ENCODE results near the gene DCDC2B. TPM values are rescaled to one million over a fixed set of nuclear protein-coding genes. Genes with fewer than 3 reads are reported as not detected.
A peak's percentile ranks its signal among the peaks of the same experiment; 100 is the strongest.

DCDC2B gene
- total RNA-seq, 2 experiments from 2014 or later, result 0.06 to 0.29 TPM

DNA sequence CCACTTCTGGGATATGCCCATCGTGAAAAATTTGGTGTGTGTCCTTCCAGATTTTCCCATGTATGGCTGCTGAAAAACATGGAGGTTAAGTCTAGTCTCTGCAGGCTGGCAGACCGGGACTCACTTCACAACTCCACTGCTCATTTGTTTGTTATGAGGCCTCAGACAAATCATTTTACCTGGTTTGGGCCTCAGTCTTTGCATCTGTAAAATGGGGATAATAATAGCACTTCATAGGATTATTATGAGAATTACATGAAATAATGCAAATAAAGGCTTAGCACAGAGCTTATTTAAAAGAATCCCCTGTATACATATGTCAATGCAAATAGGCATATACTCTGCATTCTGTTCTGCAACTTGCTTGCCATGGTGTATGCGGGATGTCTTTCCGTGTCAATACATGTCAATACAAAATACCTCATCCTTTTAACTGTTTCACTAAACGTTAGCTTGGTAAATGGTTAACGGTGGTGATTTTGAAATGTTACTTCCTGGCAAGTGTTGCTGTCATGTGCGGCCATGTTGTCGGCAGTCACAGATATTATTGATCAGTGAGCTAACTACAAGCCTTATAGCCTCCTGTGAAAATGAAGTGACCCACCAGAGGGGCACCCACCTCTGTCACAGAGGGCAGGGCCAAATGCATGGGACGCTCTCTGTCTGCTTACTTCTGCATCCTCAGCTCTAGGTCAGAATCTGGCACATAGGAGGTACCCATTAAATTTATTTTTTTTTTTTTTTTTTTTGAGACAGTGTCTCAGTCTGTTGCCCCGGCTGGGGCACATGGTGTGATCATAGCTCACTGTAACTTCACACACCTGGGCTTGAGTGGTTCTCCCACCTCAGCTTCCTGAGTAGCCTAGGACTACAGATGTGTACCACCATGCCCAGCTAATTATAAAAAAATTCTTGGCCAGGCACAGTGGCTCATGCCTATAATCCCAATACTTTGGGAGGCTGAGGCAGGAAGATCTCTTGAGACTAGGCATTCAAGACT lies 46.5 kb downstream of the DCDC2B start:
- Histone ChIP-seq H3K9me3 (ENCODE audit: low read length) (no peaks in the 10 kb centered on the region), H3K4me3 (ENCODE audit: low read depth, low read length, poor library complexity, severe bottlenecking) (peak overlapping the region; percentile 69), H3K4me1 (ENCODE audit: insufficient read depth, low read length, poor library complexity, severe bottlenecking) (peaks cover 87% of the 10 kb centered on the region), H3K79me2 (ENCODE audit: insufficient read depth, low read depth, low read length) (peaks cover 84% of the 10 kb centered on the region), H4K20me1 (ENCODE audit: insufficient read depth, low read length) (no peaks in the 10 kb centered on the region), H3K9me2 (ENCODE audit: insufficient read depth, low read length) (no peaks in the 10 kb centered on the region), H3K36me3 (ENCODE audit: insufficient read depth, low read length) (peaks cover 9% of the 10 kb centered on the region; the same call in 1 of the 2 replicates), H3K4me2 (ENCODE audit: low read length) (peak overlapping the region; percentile 83), H3K27ac (ENCODE audit: low read depth, low read length, poor library complexity, severe bottlenecking) (peak overlapping the region; percentile 99), H2AFZ (ENCODE audit: low read length) (peak overlapping the region; percentile 27; the same call in 1 of the 2 replicates)
- intact Hi-C loops (cut with micrococcal nuclease; ENCODE audit: unreplicated experiment), result no loop called here
- DNase-seq (ENCODE audit: low spot score), result peak; percentile 78
- ChIA-PET POLR2A (interaction anchor here (0.6 to 9.6 kb wide), 13 partner anchors 9 to 952 kb away, joined by 3 to 70 read pairs (median 5); partner anchors contain the start of genes HDAC1 and MARCKSL1), CTCF (ENCODE audit: unreplicated experiment) (interaction anchor here (0.9 to 1.4 kb wide), 4 partner anchors 11 to 66 kb away, joined by 3 to 6 read pairs (median 3); no protein-coding TSS in a partner anchor)
- TF ChIP-seq EZH2phosphoT487 (IDR thresholded peaks at IDR 0.05; ENCODE audit: borderline replicate concordance, low read depth, low read length) (no peak), CTCF (conservative IDR thresholded peaks at IDR 0.05; ENCODE audit: low read length) (no peak)
- TSS peak; percentile 52 for BruUV-seq (replicated peaks)

DNA sequence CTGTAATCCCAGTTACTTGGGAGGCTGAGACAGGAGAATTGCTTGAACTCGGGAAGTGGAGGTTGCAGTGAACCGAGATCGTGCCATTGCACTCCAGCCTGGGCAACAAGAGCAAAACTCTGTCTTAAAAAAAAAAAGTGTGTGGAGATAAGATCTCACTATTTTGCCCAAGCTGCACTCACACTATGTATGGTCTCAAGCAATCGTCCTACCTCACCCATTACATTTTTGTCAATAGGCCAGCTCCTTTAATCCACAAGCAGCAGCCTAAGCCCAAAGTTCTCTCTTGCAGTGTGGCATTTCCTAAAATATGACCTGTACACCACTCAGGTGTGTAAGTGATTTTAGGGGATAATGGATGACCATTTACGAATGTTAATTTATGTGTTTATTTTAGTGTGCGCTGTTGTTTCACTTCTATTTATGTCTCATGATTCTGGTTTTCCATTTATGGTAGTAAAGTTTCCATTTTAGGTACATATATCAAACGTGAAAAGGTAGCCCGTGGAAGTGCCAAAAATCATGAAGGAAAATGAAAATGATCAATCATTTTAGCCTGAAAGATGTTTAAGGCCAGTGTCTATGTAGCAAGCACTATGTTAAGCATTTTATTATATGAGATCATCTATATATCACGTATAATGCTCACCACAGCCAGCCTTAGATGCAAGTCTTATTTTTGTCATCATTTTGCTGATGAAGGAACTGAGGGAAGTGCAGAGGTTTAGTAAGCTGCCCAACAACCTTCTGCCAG lies 47.8 kb downstream of the DCDC2B start:
- Histone ChIP-seq H3K27ac (ENCODE audit: low read depth, low read length, poor library complexity, severe bottlenecking) (peak overlapping the region; percentile 99), H3K36me3 (ENCODE audit: insufficient read depth, low read length) (peaks cover 14% of the 10 kb centered on the region; the same call in 1 of the 2 replicates), H2AFZ (ENCODE audit: low read length) (peak overlapping the region; percentile 2; the same call in 1 of the 2 replicates), H3K4me3 (ENCODE audit: low read depth, low read length, poor library complexity, severe bottlenecking) (peak overlapping the region; percentile 45), H3K4me2 (ENCODE audit: low read length) (peak overlapping the region; percentile 83), H3K9me2 (ENCODE audit: insufficient read depth, low read length) (no peaks in the 10 kb centered on the region), H3K4me1 (ENCODE audit: insufficient read depth, low read length, poor library complexity, severe bottlenecking) (peaks cover 87% of the 10 kb centered on the region), H3K9me3 (ENCODE audit: low read length) (no peaks in the 10 kb centered on the region), H3K79me2 (ENCODE audit: insufficient read depth, low read depth, low read length) (peaks cover 93% of the 10 kb centered on the region), H4K20me1 (ENCODE audit: insufficient read depth, low read length) (no peaks in the 10 kb centered on the region)
- CTCF ChIA-PET (ENCODE audit: unreplicated experiment), result interaction anchor here (1.3 kb wide), 1 partner anchor 65 kb away, joined by 3 read pairs; no protein-coding TSS in a partner anchor
- no peak for TF ChIP-seq EZH2phosphoT487 (IDR thresholded peaks at IDR 0.05; ENCODE audit: borderline replicate concordance, low read depth, low read length)
- TF ChIP-seq CTCF (conservative IDR thresholded peaks at IDR 0.05; ENCODE audit: low read length), result no peak
- POLR2A ChIA-PET, result interaction anchor here (0.5 to 9.6 kb wide), 6 partner anchors 6 to 88 kb away, joined by 3 to 79 read pairs (median 6); partner anchors contain the start of genes HDAC1, LCK and MARCKSL1
- no TSS peak for BruUV-seq (replicated peaks)
- no peak for DNase-seq (ENCODE audit: low spot score)
- intact Hi-C loops (cut with micrococcal nuclease; ENCODE audit: unreplicated experiment), result no loop called here
